DOHH2 (cell line): ENCODE data around the gene SH3RF3.

Source experiments
- EZH2phosphoT487 ChIP-seq: fragments of 200-600 bp; sonication (generic); IDR thresholded peaks from 2 replicates; pipeline ENCODE4 v1.6.1; 2017; ENCODE audit warnings: borderline replicate concordance, mild to moderate bottlenecking, antibody characterized with exemption, low read length, moderate library complexity, mixed read lengths
- TF ChIP-seq, protein P1 (sequence below): fragments of 200-600 bp; sonication (generic); IDR thresholded peaks from one replicate; pipeline ENCODE4 v1.5.1; 2014; ENCODE audit warnings: antibody characterized with exemption, mild to moderate bottlenecking, low read depth, low read length; ENCODE audit not compliant: poor library complexity, severe bottlenecking

DNA sequence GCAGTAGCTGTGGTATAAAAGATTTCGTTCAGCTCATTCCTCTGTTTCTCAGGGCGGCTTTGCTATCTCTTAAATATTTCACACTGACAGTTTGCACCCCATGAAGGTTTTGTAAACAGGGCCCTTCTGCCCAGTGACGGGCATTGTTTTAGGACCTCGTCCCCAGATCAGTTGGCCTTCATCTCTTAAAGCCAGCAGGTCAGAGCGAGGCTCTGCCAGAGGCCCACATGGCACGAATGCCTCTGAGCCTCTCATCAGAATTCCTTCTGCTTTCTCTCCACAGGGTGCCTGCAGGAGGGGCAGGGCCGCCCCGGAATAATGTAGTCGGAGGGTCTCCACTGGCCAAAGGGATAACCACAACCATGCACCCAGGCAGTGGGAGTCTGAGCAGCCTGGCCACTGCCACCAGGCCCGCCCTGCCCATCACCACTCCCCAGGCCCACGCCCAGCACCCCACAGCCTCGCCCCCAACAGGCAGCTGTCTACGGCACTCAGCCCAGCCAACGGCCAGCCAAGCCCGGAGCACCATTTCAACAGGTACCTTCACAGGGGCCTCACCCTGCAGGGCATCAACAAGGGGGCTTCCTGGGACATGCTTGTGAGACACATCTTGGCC lies 307.7 kb downstream of the SH3RF3 start:
- TF ChIP-seq, protein P1, sequence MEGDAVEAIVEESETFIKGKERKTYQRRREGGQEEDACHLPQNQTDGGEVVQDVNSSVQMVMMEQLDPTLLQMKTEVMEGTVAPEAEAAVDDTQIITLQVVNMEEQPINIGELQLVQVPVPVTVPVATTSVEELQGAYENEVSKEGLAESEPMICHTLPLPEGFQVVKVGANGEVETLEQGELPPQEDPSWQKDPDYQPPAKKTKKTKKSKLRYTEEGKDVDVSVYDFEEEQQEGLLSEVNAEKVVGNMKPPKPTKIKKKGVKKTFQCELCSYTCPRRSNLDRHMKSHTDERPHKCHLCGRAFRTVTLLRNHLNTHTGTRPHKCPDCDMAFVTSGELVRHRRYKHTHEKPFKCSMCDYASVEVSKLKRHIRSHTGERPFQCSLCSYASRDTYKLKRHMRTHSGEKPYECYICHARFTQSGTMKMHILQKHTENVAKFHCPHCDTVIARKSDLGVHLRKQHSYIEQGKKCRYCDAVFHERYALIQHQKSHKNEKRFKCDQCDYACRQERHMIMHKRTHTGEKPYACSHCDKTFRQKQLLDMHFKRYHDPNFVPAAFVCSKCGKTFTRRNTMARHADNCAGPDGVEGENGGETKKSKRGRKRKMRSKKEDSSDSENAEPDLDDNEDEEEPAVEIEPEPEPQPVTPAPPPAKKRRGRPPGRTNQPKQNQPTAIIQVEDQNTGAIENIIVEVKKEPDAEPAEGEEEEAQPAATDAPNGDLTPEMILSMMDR, result no peak
- TF ChIP-seq EZH2phosphoT487, result no peak
